HepG2 (cell line): ENCODE results near the gene MAST1. TPM values are rescaled to one million over a fixed set of nuclear protein-coding genes. Genes with fewer than 3 reads are reported as not detected.

Source experiments
- ATAC-seq: fragments of 200-7000 bp; cut with Tn5 transposase; 3 replicates; pipeline ENCODE4 v1.9.1; 2020; ENCODE audit warnings: mild to moderate bottlenecking, moderate library complexity
- BruUV-seq: library from RNA; stranded (reverse); fragments of 400-500 nt; replicated peaks from 2 replicates; lab custom pipeline; 2021; lab: Mats Ljungman, UMichigan
- CTCF ChIA-PET: fragments of 300-600 bp; formaldehyde crosslinking; extraction: SDS; loops from one replicate; lab custom pipeline; 2021; ENCODE audit warnings: low total read pairs, inconsistent platforms, low intra/inter-chr PET ratio; lab: Yijun Ruan, JAX
- POLR2A ChIA-PET: fragments of 350-600 bp; sonication (Branson Sonifier 250); formaldehyde crosslinking; loops from one replicate; lab custom pipeline; 2020; ENCODE audit warnings: antibody characterized with exemption, inconsistent platforms; lab: Yijun Ruan, JAX
- DNase-seq: peaks from one replicate; pipeline ENCODE4 v3.0.0-alpha.2; 2015; ENCODE audit warnings: low spot score
- FAIRE-seq: peaks from 3 replicates; lab custom pipeline; 2011; peaks lifted over from hg19 to GRCh38; lab: Jason Lieb, UNC
- H2AFZ ChIP-seq: one replicate; pipeline ENCODE4 v1.6.1; 2011; ENCODE audit warnings: low read length, inconsistent platforms
- H3K27ac ChIP-seq: fragments of 300-600 bp; 3 replicates; pipeline ENCODE4 v1.8.0; 2011; ENCODE audit warnings: mixed run types, mild to moderate bottlenecking, mixed read lengths, low read length, inconsistent platforms; ENCODE audit not compliant: insufficient read depth; ENCODE audit errors: extremely low read length
- H3K27me3 ChIP-seq, 2 experiments: fragments of 200-600 bp in 1 of 2; 2 replicates in 1 of 2; 3 replicates in 1 of 2; pipeline versions ENCODE4 v1.6.0 to v1.8.0; 2011; ENCODE audit warnings: low read length in 2 of 2, mild to moderate bottlenecking in 2 of 2, moderate library complexity in 2 of 2, inconsistent platforms in 1 of 2; ENCODE audit not compliant: insufficient read depth in 2 of 2, control insufficient read depth in 1 of 2
- H3K36me3 ChIP-seq, 2 experiments: fragments of 200-600 bp in 1 of 2; replicated peaks in 1 of 2; 2 replicates in 1 of 2; 3 replicates in 1 of 2; pipeline versions ENCODE4 v1.5.1 to v1.8.0; 2011; ENCODE audit warnings: low read length in 2 of 2, inconsistent platforms in 1 of 2; ENCODE audit not compliant: insufficient read depth in 2 of 2, control insufficient read depth in 1 of 2
- H3K4me1 ChIP-seq: 2 replicates; pipeline ENCODE4 v1.5.1; 2012; ENCODE audit warnings: low read length, inconsistent platforms; ENCODE audit not compliant: insufficient read depth
- H3K4me2 ChIP-seq: 2 replicates; pipeline ENCODE4 v1.6.0; 2011; ENCODE audit warnings: low read depth, low read length, inconsistent platforms
- H3K4me3 ChIP-seq, 3 experiments: fragments of 200-600 bp in 1 of 3; sonication (generic), shearing (Covaris generic) in 1 of 3; replicated peaks in 1 of 3; 2 replicates each; pipeline ENCODE4 v1.5.1; 2011 to 2016; ENCODE audit warnings: low read length in 3 of 3, inconsistent platforms in 2 of 3, low read depth in 2 of 3, mild to moderate bottlenecking in 2 of 3, control low read depth in 1 of 3, mixed read lengths in 1 of 3; ENCODE audit not compliant: insufficient read depth in 1 of 3
- H3K79me2 ChIP-seq: one replicate; pipeline ENCODE4 v1.6.1; 2011; ENCODE audit warnings: low read length, inconsistent platforms; ENCODE audit not compliant: insufficient read depth
- H3K9ac ChIP-seq: 2 replicates; pipeline ENCODE4 v1.6.0; 2011; ENCODE audit warnings: mild to moderate bottlenecking, low read depth, low read length, inconsistent platforms; ENCODE audit not compliant: insufficient read depth
- H3K9me3 ChIP-seq: 2 replicates; pipeline ENCODE4 v1.5.1; 2012; ENCODE audit warnings: mild to moderate bottlenecking, low read length
- H4K20me1 ChIP-seq: 2 replicates; pipeline ENCODE4 v1.6.0; 2011; ENCODE audit warnings: inconsistent platforms, mild to moderate bottlenecking, low read length, moderate library complexity; ENCODE audit not compliant: insufficient read depth
- DPF2 ChIP-seq: sonication (generic); formaldehyde crosslinking; IDR thresholded peaks from 2 replicates; pipeline ENCODE4 v1.4.0; 2020; ENCODE audit warnings: mild to moderate bottlenecking, low read depth, missing genetic modification reagents, borderline replicate concordance
- ELF1 ChIP-seq: sonication (generic); formaldehyde crosslinking; IDR thresholded peaks from 2 replicates; pipeline ENCODE4 v1.4.0; 2020; ENCODE audit warnings: missing genetic modification reagents
- ELF3 ChIP-seq: IDR thresholded peaks from 2 replicates; pipeline ENCODE4 v1.6.1; 2016; ENCODE audit warnings: missing genetic modification reagents, missing compliant biosample characterization
- FOXA3 ChIP-seq: IDR thresholded peaks from 2 replicates; pipeline ENCODE4 v1.6.1; 2016; ENCODE audit warnings: missing genetic modification reagents, missing compliant biosample characterization
- FOXK2 ChIP-seq: fragments of 450-650 bp; IDR thresholded peaks from 2 replicates; pipeline ENCODE4 v1.6.1; 2016
- FOXP1 ChIP-seq, 2 experiments: fragments of 450-650 bp in 1 of 2; IDR thresholded peaks; 2 replicates each; pipeline ENCODE4 v1.6.1; 2017 to 2018; ENCODE audit warnings: antibody characterized with exemption in 1 of 2
- GABPA ChIP-seq, 2 experiments: IDR thresholded peaks; 2 replicates each; pipeline ENCODE4 v1.6.1; 2011 to 2016; ENCODE audit warnings: low read depth in 2 of 2, low read length in 1 of 2, missing biosample characterization in 1 of 2, missing genetic modification characterization in 1 of 2
- HDAC1 ChIP-seq: sonication (generic); formaldehyde crosslinking; IDR thresholded peaks from 2 replicates; pipeline ENCODE4 v1.5.1; 2020; ENCODE audit warnings: mild to moderate bottlenecking, missing genetic modification reagents
- HOXA3 ChIP-seq: sonication (generic); formaldehyde crosslinking; IDR thresholded peaks from 2 replicates; pipeline ENCODE4 v1.5.0; 2020; ENCODE audit warnings: missing genetic modification reagents
- MLX ChIP-seq: IDR thresholded peaks from 2 replicates; pipeline ENCODE4 v1.6.1; 2016
- MXD3 ChIP-seq: IDR thresholded peaks from 2 replicates; pipeline ENCODE4 v1.6.1; 2016; ENCODE audit warnings: mild to moderate bottlenecking, missing biosample characterization, missing genetic modification reagents
- NAIF1 ChIP-seq: sonication (generic); formaldehyde crosslinking; IDR thresholded peaks from 2 replicates; pipeline ENCODE4 v1.5.0; 2020; ENCODE audit warnings: mild to moderate bottlenecking, missing genetic modification reagents, borderline replicate concordance
- PRMT3 ChIP-seq: sonication (generic); formaldehyde crosslinking; IDR thresholded peaks from 2 replicates; pipeline ENCODE4 v1.8.1; 2022; ENCODE audit warnings: low read depth, mild to moderate bottlenecking, moderate library complexity, missing genetic modification reagents, borderline replicate concordance
- REL ChIP-seq: sonication (generic); formaldehyde crosslinking; conservative IDR thresholded peaks from 2 replicates; pipeline ENCODE4 v1.8.0; 2022; ENCODE audit warnings: mild to moderate bottlenecking, missing genetic modification reagents, moderate library complexity
- SAP130 ChIP-seq: IDR thresholded peaks from 2 replicates; pipeline ENCODE4 v1.6.1; 2016; ENCODE audit warnings: low read depth
- STAT6 ChIP-seq: sonication (generic); formaldehyde crosslinking; IDR thresholded peaks from 2 replicates; pipeline ENCODE4 v1.4.0; 2020; ENCODE audit warnings: missing genetic modification reagents, mild to moderate bottlenecking, borderline replicate concordance
- ZNF574 ChIP-seq: sonication (generic); formaldehyde crosslinking; IDR thresholded peaks from 2 replicates; pipeline ENCODE4 v1.4.0; 2020; ENCODE audit warnings: missing genetic modification reagents
- WGBS: methylation state at CpG from one replicate; pipeline ENCODE4 v1.1.6; 2017; ENCODE audit warnings: low lambda C conversion rate; 5-methylcytosine and 5-hydroxymethylcytosine counted together
- in situ Hi-C: cut with HindIII; loops from 2 replicates; pipeline ENCODE4 v1.10.0; 2017; ENCODE audit warnings: low pct_unique_long_range_greater_than_20kb; ENCODE audit not compliant: extremely low pct_ligation_motif_present
- intact Hi-C: fragments of 100-400 bp; cut with micrococcal nuclease; formaldehyde crosslinking; loops from one replicate; pipeline ENCODE4 v1.10.0; 2022; ENCODE audit not compliant: unreplicated experiment
- polyA plus RNA-seq, 8 experiments: library from polyadenylated mRNA; depleted of rRNA in 3 of 8; stranded (reverse) in 7 of 8; unstranded in 1 of 8; fragments of >200 nt; fragmentation: Illumina TruSeq in 4 of 8; extraction: Trizol in 4 of 8; gene quantifications; 2 replicates each; pipeline versions ENCODE4 v1.2.1 to v1.2.3, GENCODE V29; 2011 to 2016; ENCODE audit warnings: low read depth in 4 of 8, missing spikeins in 1 of 8, mixed read lengths in 1 of 8; ENCODE audit not compliant: insufficient read depth in 1 of 8
- total RNA-seq, 5 experiments: library from RNA; depleted of rRNA; stranded (reverse); fragments of >200 nt; fragmentation: Illumina TruSeq; extraction: Trizol; gene quantifications; 2 replicates each; pipeline ENCODE4 v1.2.3, GENCODE V29; 2016; ENCODE audit warnings: low read depth in 1 of 5

Gene MAST1
- total and polyA plus RNA-seq, 2 of the 13 experiments (the other 11 are each of a cell fraction or from before 2014, with no cell fraction given): 0.73 to 4.7 TPM

- POLR2A ChIA-PET: interaction anchor here (1.0 to 4.2 kb wide), 9 partner anchors 7 to 249 kb away, joined by 3 to 40 read pairs (median 6); partner anchors contain the start of genes FARSA and GCDH
- H3K4me1 ChIP-seq: peaks cover 30% of the 10 kb centered on the region
- in situ Hi-C loops: no loop called here
- no peaks in the 10 kb centered on the region for H3K79me2 ChIP-seq
- CTCF ChIA-PET: no interaction called here
- no peaks in the 10 kb centered on the region for H3K27me3 ChIP-seq
- FAIRE-seq: no peak
- peak overlapping the region; percentile 65 for H3K27ac ChIP-seq
- H3K9ac ChIP-seq: peak overlapping the region; percentile 61; the same call in 1 of the 2 replicates
- 44% methylated on average over 12 of the region's 12 CpGs for WGBS
- BruUV-seq: no TSS peak
- H3K4me3 ChIP-seq: peak overlapping the region in 2 of 3 experiments; percentile 55 to 63; a peak in 3 of 6 replicates
- DNase-seq: peak; percentile 49
- H4K20me1 ChIP-seq: no peaks in the 10 kb centered on the region
- H3K36me3 ChIP-seq: no peaks in the 10 kb centered on the region
- H3K9me3 ChIP-seq: no peaks in the 10 kb centered on the region
- no peak overlapping the region for H2AFZ ChIP-seq
- H3K4me2 ChIP-seq: peak overlapping the region; percentile 81
- peak; percentile 47 for ATAC-seq
- intact Hi-C loops: no loop called here
- no peak for TF ChIP-seq NAIF1 (CRISPR knock-in tag)
- no peak for TF ChIP-seq FOXP1 (IDR thresholded peaks at IDR 0.05)
- TF ChIP-seq FOXP1 (CRISPR knock-in tag; IDR thresholded peaks at IDR 0.05): peak; percentile 54; the same call in 1 of the 2 replicates
- TF ChIP-seq FOXK2: peak; percentile 37; the same call in 1 of the 2 replicates
- TF ChIP-seq SAP130 (CRISPR knock-in tag): peak; percentile 59; the same call in 1 of the 2 replicates
- 0 out of 2 replicates have a peak, but pooled peaks have one; percentile 8 for TF ChIP-seq HOXA3 (CRISPR knock-in tag)
- 0 out of 2 replicates have a peak, but pooled peaks have one; percentile 17 for TF ChIP-seq ZNF574 (CRISPR knock-in tag)
- no peak for TF ChIP-seq MXD3 (CRISPR knock-in tag)
- no peak for TF ChIP-seq GABPA (IDR thresholded peaks at IDR 0.05; ENCODE audit: low read depth, low read length)
- peak; percentile 33 for TF ChIP-seq GABPA (CRISPR knock-in tag; IDR thresholded peaks at IDR 0.05; ENCODE audit: low read depth)
- TF ChIP-seq MLX: 0 out of 2 replicates have a peak, but pooled peaks have one; percentile 19
- TF ChIP-seq HDAC1 (CRISPR knock-in tag): 0 out of 2 replicates have a peak, but pooled peaks have one; percentile 27
- peak; percentile 29; the same call in 1 of the 2 replicates for TF ChIP-seq FOXA3 (CRISPR knock-in tag)
- no peak for TF ChIP-seq DPF2 (CRISPR knock-in tag)
- peak; percentile 53 for TF ChIP-seq ELF3 (CRISPR knock-in tag)
- no peak for TF ChIP-seq STAT6 (CRISPR knock-in tag)
- TF ChIP-seq PRMT3 (CRISPR knock-in tag): no peak
- TF ChIP-seq ELF1: peak; percentile 63
- no peak for TF ChIP-seq REL (CRISPR knock-in tag)
Measured at GRCh38 chr19:12913851-12914690, 75.8 kb downstream of the MAST1 start.
